HG02798 (cell line): ENCODE data around the gene KIAA1549.
"Not testable (repeated sequence)": the region's sequence is repeated elsewhere in the genome, so short reads cannot be mapped to it uniquely, and the experiment has no call there.

Experiments
- ATAC-seq: cut with Tn5 transposase; IDR thresholded peaks from one replicate; pipeline ENCODE4 v1.9.1; 2021; ENCODE audit warnings: mild to moderate bottlenecking; ENCODE audit not compliant: unreplicated experiment, poor library complexity

The KIAA1549 gene

GRCh38 chr7:138825049-138825721, 156.0 kb downstream of the KIAA1549 start:
- no peak for ATAC-seq

- no peak for ATAC-seq
Observed at GRCh38 chr7:138822867-138823535, 158.2 kb downstream of the KIAA1549 start.

GRCh38 chr7:138821912-138822311, 159.3 kb downstream of the KIAA1549 start:
- ATAC-seq, result no peak

GRCh38 chr7:138819625-138820024, 161.6 kb downstream of the KIAA1549 start:
- ATAC-seq, result no peak

- no peak for ATAC-seq
Observed at GRCh38 chr7:138816650-138817049, 164.5 kb downstream of the KIAA1549 start.

- no peak for ATAC-seq
Observed at GRCh38 chr7:138814816-138815332, 166.3 kb downstream of the KIAA1549 start.

GRCh38 chr7:138813945-138814344, 167.2 kb downstream of the KIAA1549 start:
- ATAC-seq, result no peak

- ATAC-seq, result not testable (repeated sequence)
Observed at GRCh38 chr7:138811327-138811726, 169.9 kb downstream of the KIAA1549 start.

- ATAC-seq, result no peak
Observed at GRCh38 chr7:138809346-138809745, 171.8 kb downstream of the KIAA1549 start.

GRCh38 chr7:138804618-138805017, 176.6 kb downstream of the KIAA1549 start:
- ATAC-seq, result no peak

- no peak for ATAC-seq
Observed at GRCh38 chr7:138802706-138803105, 178.5 kb downstream of the KIAA1549 start.

- no peak for ATAC-seq
Observed at GRCh38 chr7:138801256-138801655, 179.9 kb downstream of the KIAA1549 start.

- no peak for ATAC-seq
Observed at GRCh38 chr7:138799336-138800000, 181.7 kb downstream of the KIAA1549 start.

GRCh38 chr7:138798836-138799235, 182.4 kb downstream of the KIAA1549 start:
- no peak for ATAC-seq

- ATAC-seq, result no peak
Observed at GRCh38 chr7:138797715-138798320, 183.4 kb downstream of the KIAA1549 start, which contains the start of the genes ATP6V0A4 and TMEM213. Gene ATP6V0A4, minus strand, starts transcription at chr7:138798196. Its CDS starts 26,949 bp downstream, at chr7:138771247. Gene TMEM213, plus strand, starts transcription at chr7:138797994. Its CDS starts 111 bp downstream, at chr7:138798105.

- ATAC-seq, result not testable (repeated sequence)
Observed at GRCh38 chr7:138797046-138797445, 184.1 kb downstream of the KIAA1549 start.

- ATAC-seq, result peak; percentile 45
Observed at GRCh38 chr7:138796038-138796615, 185.1 kb downstream of the KIAA1549 start.

- no peak for ATAC-seq
Observed at GRCh38 chr7:138785587-138786437, 195.4 kb downstream of the KIAA1549 start.

GRCh38 chr7:138784692-138785091, 196.5 kb downstream of the KIAA1549 start:
- ATAC-seq, result no peak
